Trophoblast cell (in vitro differentiated cells and primary cell): ENCODE data around the gene NCAPH2.

ENCODE experiments used
- DNase-seq, 2 donors: peaks; one replicate each; pipeline ENCODE4 v3.0.0-alpha.2; 2016
- H2AFZ ChIP-seq: 2 replicates; pipeline ENCODE4 v1.6.1; 2013; ENCODE audit warnings: low read length, moderate library complexity, mild to moderate bottlenecking; ENCODE audit not compliant: insufficient read depth, poor library complexity
- H2AK5ac ChIP-seq: 2 replicates; pipeline ENCODE4 v1.6.1; 2013; ENCODE audit warnings: mild to moderate bottlenecking, low read length
- H2BK120ac ChIP-seq: 2 replicates; pipeline ENCODE4 v1.6.1; 2013; ENCODE audit warnings: low read length, mild to moderate bottlenecking, moderate library complexity; ENCODE audit not compliant: insufficient read depth, poor library complexity
- H2BK12ac ChIP-seq: 2 replicates; pipeline ENCODE4 v1.6.1; 2013; ENCODE audit warnings: mild to moderate bottlenecking, low read length, moderate library complexity
- H2BK5ac ChIP-seq: 2 replicates; pipeline ENCODE4 v1.6.1; 2013; ENCODE audit warnings: low read length, low read depth, moderate library complexity, mild to moderate bottlenecking; ENCODE audit not compliant: poor library complexity
- H3K14ac ChIP-seq: 2 replicates; pipeline ENCODE4 v1.6.1; 2013; ENCODE audit warnings: mild to moderate bottlenecking, low read length
- H3K18ac ChIP-seq: 2 replicates; pipeline ENCODE4 v1.6.1; 2013; ENCODE audit warnings: mild to moderate bottlenecking, low read length
- H3K23ac ChIP-seq: 2 replicates; pipeline ENCODE4 v1.6.1; 2013; ENCODE audit warnings: low read length
- H3K27ac ChIP-seq: 2 replicates; pipeline ENCODE4 v1.5.1; 2013; ENCODE audit warnings: low read depth, mild to moderate bottlenecking, inconsistent platforms, low read length, moderate library complexity
- H3K27me3 ChIP-seq: 2 replicates; pipeline ENCODE4 v1.6.1; 2013; ENCODE audit warnings: inconsistent platforms, mild to moderate bottlenecking, low read length, moderate library complexity; ENCODE audit not compliant: insufficient read depth
- H3K36me3 ChIP-seq, 2 experiments: 1 replicate in 1 of 2; 2 replicates in 1 of 2; pipeline ENCODE4 v1.6.1; 2013; ENCODE audit warnings: low read length in 2 of 2, mild to moderate bottlenecking in 2 of 2, moderate library complexity in 1 of 2; ENCODE audit not compliant: insufficient read depth in 2 of 2, control insufficient read depth in 1 of 2
- H3K4ac ChIP-seq: 2 replicates; pipeline ENCODE4 v1.6.1; 2013; ENCODE audit warnings: low read depth, mild to moderate bottlenecking, low read length, moderate library complexity
- H3K4me1 ChIP-seq, 2 experiments: 1 replicate in 1 of 2; 2 replicates in 1 of 2; pipeline ENCODE4 v1.6.1; 2013; ENCODE audit warnings: low read length in 2 of 2, mild to moderate bottlenecking in 2 of 2, moderate library complexity in 1 of 2; ENCODE audit not compliant: insufficient read depth in 2 of 2, control insufficient read depth in 1 of 2
- H3K4me2 ChIP-seq: 2 replicates; pipeline ENCODE4 v1.6.1; 2013; ENCODE audit warnings: inconsistent platforms, mild to moderate bottlenecking, low read length, moderate library complexity
- H3K4me3 ChIP-seq: 2 replicates; pipeline ENCODE4 v1.5.1; 2013; ENCODE audit warnings: mild to moderate bottlenecking, low read depth, low read length, inconsistent platforms
- H3K79me1 ChIP-seq: one replicate; pipeline ENCODE4 v1.6.1; 2013; ENCODE audit warnings: low read length
- H3K79me2 ChIP-seq: 2 replicates; pipeline ENCODE4 v1.6.1; 2013; ENCODE audit warnings: low read length, mild to moderate bottlenecking; ENCODE audit not compliant: control insufficient read depth, insufficient read depth, poor library complexity
- H3K9ac ChIP-seq: 2 replicates; pipeline ENCODE4 v1.6.1; 2013; ENCODE audit warnings: mild to moderate bottlenecking, low read length
- H3K9me3 ChIP-seq: 2 replicates; pipeline ENCODE4 v1.6.1; 2013; ENCODE audit warnings: low read depth, mild to moderate bottlenecking, control low read depth, inconsistent platforms, low read length; ENCODE audit not compliant: insufficient read depth
- H4K12ac ChIP-seq: 2 replicates; pipeline ENCODE4 v1.6.1; 2013; ENCODE audit warnings: low read depth, mild to moderate bottlenecking, low read length, moderate library complexity
- H4K8ac ChIP-seq: 2 replicates; pipeline ENCODE4 v1.6.1; 2013; ENCODE audit warnings: low read depth, mild to moderate bottlenecking, low read length, moderate library complexity
- H4K91ac ChIP-seq: one replicate; pipeline ENCODE4 v1.6.1; 2013; ENCODE audit warnings: low read depth, mild to moderate bottlenecking, low read length, moderate library complexity
- WGBS: extraction: QIAGEN DNeasy Blood & Tissue Kit; methylation state at CpG from one replicate; pipeline ENCODE4 v1.1.7; 2013; ENCODE audit warnings: missing lambda C conversion rate; ENCODE audit not compliant: insufficient read length, insufficient coverage; ENCODE audit errors: extremely low coverage; 5-methylcytosine and 5-hydroxymethylcytosine counted together

NCAPH2 gene

DNA sequence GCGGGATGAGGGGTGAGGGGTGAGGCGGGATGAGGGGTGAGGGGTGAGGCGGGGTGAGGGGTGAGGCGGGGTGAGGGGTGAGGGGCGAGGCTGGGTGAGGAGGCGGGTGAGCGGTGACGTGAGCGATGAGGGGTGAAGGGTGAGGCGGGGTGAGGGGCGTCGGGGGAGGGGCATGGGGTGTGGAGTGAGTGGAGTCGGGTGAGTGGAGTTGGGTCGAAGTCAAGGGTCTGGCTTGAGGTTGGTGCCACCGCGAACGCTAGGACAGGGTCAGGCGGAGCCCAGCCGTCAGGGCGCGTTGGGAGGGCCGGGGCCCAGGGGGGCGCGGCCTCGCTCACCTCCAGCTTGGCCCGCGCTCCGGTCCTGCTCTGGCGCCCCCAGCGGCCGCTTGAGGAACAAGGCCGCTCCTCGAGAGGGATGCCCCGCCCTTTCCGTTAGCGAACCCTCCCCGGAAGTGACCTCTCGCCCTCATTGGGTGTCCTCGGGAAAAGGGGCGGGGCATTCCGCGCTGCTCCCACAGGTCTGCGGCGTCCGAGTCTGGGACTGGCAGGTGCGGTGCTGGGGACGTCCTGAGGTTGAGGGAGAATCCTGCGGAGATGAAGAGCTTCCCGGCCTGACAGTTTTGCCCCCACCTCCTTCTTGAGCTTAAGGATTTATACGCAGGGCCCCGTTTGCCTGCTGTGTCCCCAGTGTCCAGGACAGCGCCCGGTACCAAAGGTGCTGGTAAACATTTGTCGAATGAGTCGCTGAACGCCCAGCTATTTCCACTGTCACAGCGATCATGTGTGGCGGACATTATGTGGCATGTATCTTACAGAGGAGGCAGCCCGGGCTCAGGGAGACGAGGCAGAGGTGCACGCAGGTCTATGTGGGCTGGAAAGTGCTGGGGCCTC is 54.7 kb downstream of the NCAPH2 start, which contains the start of gene SYCE3:
TSS of gene SYCE3 (minus strand) at position 397 of the 890 bp plus-strand sequence. CDS start 6,514 bp downstream, outside the sequence.
- peak within 1 kb of the TSS; percentile 24 for H3K14ac ChIP-seq
- no peak within 1 kb of the TSS for H2BK12ac ChIP-seq
- no peak within 1 kb of the TSS for H3K23ac ChIP-seq
- peak within 1 kb of the TSS; percentile 93 for H3K4me2 ChIP-seq
- peaks cover 1% of the 10 kb centered on the region for H3K79me1 ChIP-seq
- no peaks in the 10 kb centered on the region for H3K9me3 ChIP-seq
- no peak within 1 kb of the TSS for H3K4ac ChIP-seq
- peak within 1 kb of the TSS; percentile 5 for H3K18ac ChIP-seq
- no CpG with 5 or more reads among the region's 61 CpGs for WGBS
- no peak within 1 kb of the TSS for H2BK120ac ChIP-seq
- H3K27ac ChIP-seq = no peak within 1 kb of the TSS
- H2AFZ ChIP-seq = peak within 1 kb of the TSS; percentile 69
- H4K8ac ChIP-seq = peak within 1 kb of the TSS; percentile 69
- peak within 1 kb of the TSS; percentile 83 for H4K12ac ChIP-seq
- H2AK5ac ChIP-seq = no peak within 1 kb of the TSS
- H3K4me3 ChIP-seq = peak within 1 kb of the TSS; percentile 50
- DNase-seq = peak; percentile 97 to 99
- H2BK5ac ChIP-seq = no peak within 1 kb of the TSS
- H3K27me3 ChIP-seq = no peaks in the 10 kb centered on the region
- H3K36me3 ChIP-seq = peaks cover 1 to 3% of the 10 kb centered on the region in 2 experiments
- no peaks in the 10 kb centered on the region for H3K79me2 ChIP-seq
- H3K9ac ChIP-seq = peak within 1 kb of the TSS; percentile 1
- H3K4me1 ChIP-seq = peaks cover 5 to 8% of the 10 kb centered on the region in 2 experiments
- peak within 1 kb of the TSS; percentile 56 for H4K91ac ChIP-seq

DNA sequence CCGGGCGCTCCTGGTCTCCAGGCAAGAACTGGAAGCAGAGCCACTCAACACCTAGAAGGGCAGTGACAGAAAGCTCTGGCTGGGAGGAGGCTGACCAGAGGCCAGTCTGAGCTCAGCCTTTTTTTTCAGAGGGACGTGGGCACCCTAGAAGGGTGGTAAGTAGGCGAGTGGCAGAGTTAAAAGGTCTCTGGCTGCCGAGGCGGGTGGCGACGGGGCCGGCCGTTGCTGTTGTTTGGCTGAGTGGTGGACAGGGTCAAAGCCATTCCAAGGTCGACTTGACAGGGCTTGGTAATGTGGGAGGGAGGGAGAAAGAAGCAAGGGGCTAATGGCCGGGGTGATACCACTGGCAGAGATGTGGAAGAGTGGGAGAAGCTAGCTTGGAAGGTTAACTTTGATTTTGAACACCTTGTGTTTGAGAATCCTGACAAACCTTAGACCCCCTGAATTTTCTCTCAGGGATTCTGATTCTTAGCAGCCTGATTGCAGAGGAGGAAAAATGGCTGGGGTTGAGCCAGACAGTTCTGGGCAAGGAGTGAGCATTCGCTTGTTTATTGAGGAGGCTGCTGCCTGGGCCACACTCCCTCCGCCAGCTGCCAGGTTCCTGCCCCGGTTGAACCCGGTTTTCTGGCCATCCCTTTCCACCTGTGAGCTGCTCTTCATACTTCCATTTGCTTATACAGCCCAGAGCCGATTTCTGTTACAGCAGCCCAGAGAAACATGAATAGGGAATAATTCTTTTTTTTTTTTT is 55.6 kb downstream of the NCAPH2 start:
- peak overlapping the region; percentile 1 for H3K9ac ChIP-seq
- H2BK12ac ChIP-seq = no peak overlapping the region
- peak overlapping the region; percentile 5 for H3K18ac ChIP-seq
- peak overlapping the region; percentile 55 for H4K8ac ChIP-seq
- no peaks in the 10 kb centered on the region for H3K27me3 ChIP-seq
- peak overlapping the region; percentile 93 for H3K4me2 ChIP-seq
- H3K23ac ChIP-seq = no peak overlapping the region
- H3K4ac ChIP-seq = no peak overlapping the region
- peaks cover 1% of the 10 kb centered on the region for H3K79me1 ChIP-seq
- peaks cover 5 to 7% of the 10 kb centered on the region in 2 experiments for H3K36me3 ChIP-seq
- H4K91ac ChIP-seq = peak overlapping the region; percentile 9
- no peak overlapping the region for H2BK120ac ChIP-seq
- H3K9me3 ChIP-seq = no peaks in the 10 kb centered on the region
- peak overlapping the region; percentile 50 for H3K4me3 ChIP-seq
- H2AFZ ChIP-seq = peak overlapping the region; percentile 51
- peak overlapping the region; percentile 24 for H3K14ac ChIP-seq
- H4K12ac ChIP-seq = no peak overlapping the region
- H2BK5ac ChIP-seq = no peak overlapping the region
- H3K27ac ChIP-seq = no peak overlapping the region
- peaks cover 5 to 8% of the 10 kb centered on the region in 2 experiments for H3K4me1 ChIP-seq
- no CpG with 5 or more reads among the region's 17 CpGs for WGBS
- H2AK5ac ChIP-seq = no peak overlapping the region
- DNase-seq = peak in 1 of 2 donors; percentile 4
- no peaks in the 10 kb centered on the region for H3K79me2 ChIP-seq

GRCh38 chr22:50564289-50564688 is 56.3 kb downstream of the NCAPH2 start:
- no peak overlapping the region for H2AK5ac ChIP-seq
- H3K36me3 ChIP-seq = peaks cover 12 to 14% of the 10 kb centered on the region in 2 experiments
- no peaks in the 10 kb centered on the region for H3K9me3 ChIP-seq
- H3K14ac ChIP-seq = no peak overlapping the region
- H3K4me3 ChIP-seq = no peak overlapping the region
- H3K4ac ChIP-seq = no peak overlapping the region
- no peak overlapping the region for H3K9ac ChIP-seq
- no CpG with 5 or more reads among the region's 11 CpGs for WGBS
- no peak overlapping the region for H2AFZ ChIP-seq
- H3K4me2 ChIP-seq = no peak overlapping the region
- peak; percentile 79 to 81 for DNase-seq
- no peak overlapping the region for H4K8ac ChIP-seq
- H2BK120ac ChIP-seq = no peak overlapping the region
- peaks cover 5 to 8% of the 10 kb centered on the region in 2 experiments for H3K4me1 ChIP-seq
- peaks cover 1% of the 10 kb centered on the region for H3K79me1 ChIP-seq
- H2BK12ac ChIP-seq = no peak overlapping the region
- no peak overlapping the region for H2BK5ac ChIP-seq
- no peak overlapping the region for H4K91ac ChIP-seq
- no peak overlapping the region for H3K18ac ChIP-seq
- no peaks in the 10 kb centered on the region for H3K79me2 ChIP-seq
- H3K27me3 ChIP-seq = no peaks in the 10 kb centered on the region
- no peak overlapping the region for H3K23ac ChIP-seq
- H3K27ac ChIP-seq = no peak overlapping the region
- H4K12ac ChIP-seq = no peak overlapping the region

- no peaks in the 10 kb centered on the region for H3K27me3 ChIP-seq
- H2AK5ac ChIP-seq = no peak overlapping the region
- H4K12ac ChIP-seq = no peak overlapping the region
- no peak overlapping the region for H2BK12ac ChIP-seq
- H4K8ac ChIP-seq = no peak overlapping the region
- H3K27ac ChIP-seq = no peak overlapping the region
- no peak overlapping the region for H3K14ac ChIP-seq
- no peak overlapping the region for H3K23ac ChIP-seq
- no peak overlapping the region for H3K4me2 ChIP-seq
- H3K4ac ChIP-seq = no peak overlapping the region
- no peaks in the 10 kb centered on the region for H3K79me2 ChIP-seq
- peaks cover 2% of the 10 kb centered on the region for H3K9me3 ChIP-seq
- no peak overlapping the region for H3K4me3 ChIP-seq
- H3K79me1 ChIP-seq = no peaks in the 10 kb centered on the region
- H4K91ac ChIP-seq = no peak overlapping the region
- DNase-seq = no peak
- no peak overlapping the region for H2AFZ ChIP-seq
- H2BK5ac ChIP-seq = no peak overlapping the region
- no peak overlapping the region for H3K18ac ChIP-seq
- peaks cover 45 to 48% of the 10 kb centered on the region in 2 experiments for H3K36me3 ChIP-seq
- H2BK120ac ChIP-seq = no peak overlapping the region
- no CpG with 5 or more reads among the region's 7 CpGs for WGBS
- no peak overlapping the region for H3K9ac ChIP-seq
- peaks cover 5 to 8% of the 10 kb centered on the region in 2 experiments for H3K4me1 ChIP-seq
Observed at GRCh38 chr22:50567721-50568252, 59.8 kb downstream of the NCAPH2 start.
